HG03571 (cell line): ENCODE results near the gene XKR7.
"Not testable (repeated sequence)": the region's sequence is repeated elsewhere in the genome, so short reads cannot be mapped to it uniquely, and the experiment has no call there.

Source experiments
- ATAC-seq: cut with Tn5 transposase; IDR thresholded peaks from one replicate; pipeline ENCODE4 v1.9.1; 2021; ENCODE audit not compliant: unreplicated experiment

The XKR7 gene

GRCh38 chr20:32010666-32011065, 42.7 kb downstream of the XKR7 start:
- no peak for ATAC-seq

DNA sequence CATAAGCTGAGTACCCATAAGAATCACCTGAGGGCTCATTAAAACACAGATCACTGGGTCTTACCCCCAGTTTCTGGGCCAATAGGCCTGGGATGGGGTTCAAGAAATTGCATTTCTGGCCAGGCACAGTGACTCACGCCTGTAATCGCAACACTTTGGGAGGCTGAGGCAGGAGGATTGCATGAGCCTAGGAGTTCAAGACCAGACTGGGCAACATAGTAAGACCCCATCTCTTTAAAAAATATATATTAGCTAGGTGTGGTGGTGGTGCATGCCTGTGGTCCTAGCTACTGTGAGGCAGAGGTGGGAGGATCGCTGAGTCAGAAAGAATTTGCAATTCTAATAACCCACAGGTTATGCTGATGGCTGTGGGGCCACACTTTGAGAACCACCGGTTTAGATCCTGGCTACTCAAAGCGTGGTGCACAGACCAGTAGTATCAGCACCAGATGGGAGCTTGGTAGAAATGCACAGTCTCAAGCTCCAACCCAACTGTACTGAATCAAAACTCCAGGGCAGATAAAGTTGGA, 44.3 kb downstream of the XKR7 start:
- no peak for ATAC-seq

- ATAC-seq = no peak
Measured at GRCh38 chr20:32013326-32013725, 45.4 kb downstream of the XKR7 start.

DNA sequence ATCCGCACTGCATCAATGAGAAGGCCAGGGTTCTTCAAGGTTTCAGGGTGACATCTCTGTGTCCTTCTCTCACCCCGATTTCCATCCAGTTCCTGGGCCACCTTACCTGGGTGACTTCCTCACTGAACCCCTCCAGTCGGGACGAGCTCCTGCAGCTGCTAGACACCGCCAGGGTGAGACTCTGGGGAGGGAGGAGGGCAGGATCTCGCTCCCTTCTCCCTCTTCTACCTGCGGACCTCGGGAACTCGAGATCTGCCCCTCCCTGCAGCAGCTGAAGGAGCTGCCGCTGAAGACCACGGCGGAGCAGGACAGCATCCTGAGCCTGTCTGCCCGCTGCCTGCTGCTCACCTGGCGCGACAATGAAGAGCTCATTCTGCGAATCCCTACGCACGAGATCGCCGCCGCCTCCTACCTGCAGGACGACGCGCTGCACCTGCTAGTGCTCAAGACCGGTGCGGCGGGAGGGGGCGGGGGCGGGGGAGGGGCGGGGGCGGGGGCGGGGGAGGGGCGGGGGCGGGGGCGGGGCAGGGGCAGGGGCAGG, 49.8 kb downstream of the XKR7 start:
- no peak for ATAC-seq

- ATAC-seq = no peak
Measured at GRCh38 chr20:32018269-32019155, 50.6 kb downstream of the XKR7 start.

DNA sequence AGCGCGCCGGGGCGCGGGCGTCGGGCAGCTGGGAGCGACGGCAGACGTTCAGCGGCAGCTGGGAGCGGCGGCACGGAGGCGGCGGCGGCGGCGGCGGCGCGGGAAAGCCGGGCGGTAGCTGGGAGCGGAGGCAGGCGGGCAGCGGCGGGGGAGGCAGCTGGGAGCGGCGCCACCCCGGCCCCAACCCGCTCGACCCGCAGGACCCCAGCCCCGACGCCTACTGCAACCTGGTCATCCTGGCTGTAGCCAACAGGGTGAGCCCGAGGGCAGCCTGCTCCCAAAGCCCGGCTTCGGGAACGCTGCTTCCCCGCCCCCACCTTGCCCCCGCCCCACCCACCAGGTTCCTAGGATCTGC, 51.2 kb downstream of the XKR7 start:
- ATAC-seq = no peak

GRCh38 chr20:32019563-32020463, 51.9 kb downstream of the XKR7 start:
- no peak for ATAC-seq

GRCh38 chr20:32021091-32021490, 53.1 kb downstream of the XKR7 start:
- ATAC-seq = no peak

DNA sequence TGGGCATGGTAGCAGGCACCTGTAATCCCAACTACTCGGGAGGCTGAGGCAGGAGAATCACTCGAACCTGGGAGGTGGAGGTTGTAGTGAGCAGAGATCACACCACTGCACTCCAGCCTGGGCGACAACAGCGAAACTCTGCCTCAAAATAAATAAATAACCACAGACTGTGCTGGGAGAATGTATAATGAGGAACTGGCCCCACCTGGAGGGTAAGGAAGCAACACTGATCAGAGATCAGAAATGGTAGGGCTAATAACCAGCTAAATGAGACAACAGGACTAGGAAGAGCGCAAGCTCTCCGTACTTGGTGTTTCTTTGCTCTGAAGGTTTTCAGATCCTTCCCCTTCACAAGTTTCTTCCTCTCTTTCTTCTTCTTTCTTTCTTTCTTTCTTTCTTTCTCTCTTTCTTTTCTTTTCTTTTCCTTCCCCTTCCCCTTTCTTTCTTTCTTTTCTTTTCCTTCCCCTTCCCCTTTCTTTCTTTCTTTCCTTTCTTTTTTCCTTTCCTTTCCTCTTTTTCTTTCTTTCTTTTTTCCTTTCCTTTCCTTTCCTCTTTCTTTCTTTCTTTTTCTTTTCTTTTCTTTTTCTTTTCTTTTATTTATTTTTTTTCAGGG, 56.8 kb downstream of the XKR7 start:
- no peak for ATAC-seq

GRCh38 chr20:32027643-32028042, 59.7 kb downstream of the XKR7 start:
- no peak for ATAC-seq

GRCh38 chr20:32028647-32029372, 60.9 kb downstream of the XKR7 start:
- ATAC-seq = no peak

GRCh38 chr20:32029561-32029960, 61.6 kb downstream of the XKR7 start:
- no peak for ATAC-seq

GRCh38 chr20:32031007-32031958, 63.3 kb downstream of the XKR7 start:
- ATAC-seq = no peak

GRCh38 chr20:32033316-32033715, 65.4 kb downstream of the XKR7 start:
- no peak for ATAC-seq

DNA sequence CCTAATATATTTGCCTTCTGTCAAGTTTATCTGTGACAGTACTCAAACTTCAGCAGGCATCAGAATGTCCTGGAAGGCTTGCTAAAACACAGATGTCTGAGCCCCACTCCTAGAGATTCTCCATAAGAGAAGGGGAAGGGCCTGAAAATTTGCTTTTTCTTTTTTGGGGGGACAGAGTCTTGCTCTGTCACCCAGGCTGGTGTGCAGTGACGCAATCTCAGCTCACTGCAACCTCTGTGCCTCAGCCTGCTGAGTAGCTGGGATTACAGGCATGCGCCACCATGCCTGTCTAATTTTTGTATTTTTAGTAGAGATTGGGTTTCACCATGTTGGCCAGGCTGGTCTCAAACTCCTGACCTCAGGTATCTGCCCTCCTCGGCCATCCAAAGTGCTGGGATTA, 65.8 kb downstream of the XKR7 start:
- ATAC-seq = not testable (repeated sequence)

DNA sequence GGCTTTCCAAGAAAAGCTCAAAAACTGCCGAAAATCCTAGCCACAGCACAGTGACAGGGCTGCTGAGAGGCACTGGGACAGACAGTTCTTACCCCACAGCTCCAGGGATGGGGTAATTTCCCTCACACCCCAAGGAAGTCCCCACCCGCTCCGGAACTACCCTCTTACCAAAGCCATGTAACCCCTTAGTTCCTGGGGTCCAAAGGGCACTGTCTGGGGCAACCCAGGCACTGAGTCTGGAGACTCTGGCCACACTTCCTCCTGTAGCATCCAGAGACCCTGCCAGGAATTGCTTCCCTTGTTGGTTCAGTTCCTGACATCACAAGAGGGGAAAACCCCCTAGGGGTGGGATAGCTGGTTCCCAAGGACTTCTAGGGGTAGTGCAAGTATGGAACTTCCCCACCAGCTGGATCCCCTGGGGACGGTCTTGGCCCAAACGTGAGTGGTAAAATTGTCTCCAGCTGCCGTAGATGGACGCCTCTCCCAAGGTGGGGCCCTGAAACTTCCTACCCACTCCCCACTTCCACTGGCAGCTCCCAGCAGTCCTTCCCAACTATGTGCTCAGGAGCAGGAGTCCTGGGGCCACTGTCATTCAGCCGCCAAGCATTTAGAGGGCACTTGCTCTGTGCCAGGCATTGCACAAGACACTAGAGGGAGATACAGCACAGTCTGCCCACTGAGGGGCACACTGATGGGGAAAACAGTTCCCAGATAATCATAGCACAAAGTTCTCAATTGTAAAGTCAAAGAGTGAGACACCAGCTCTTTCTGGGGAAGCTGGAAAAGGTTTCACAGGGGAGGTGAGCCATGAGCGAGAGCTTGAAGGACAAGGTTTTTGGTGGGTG, 66.9 kb downstream of the XKR7 start:
- no peak for ATAC-seq

DNA sequence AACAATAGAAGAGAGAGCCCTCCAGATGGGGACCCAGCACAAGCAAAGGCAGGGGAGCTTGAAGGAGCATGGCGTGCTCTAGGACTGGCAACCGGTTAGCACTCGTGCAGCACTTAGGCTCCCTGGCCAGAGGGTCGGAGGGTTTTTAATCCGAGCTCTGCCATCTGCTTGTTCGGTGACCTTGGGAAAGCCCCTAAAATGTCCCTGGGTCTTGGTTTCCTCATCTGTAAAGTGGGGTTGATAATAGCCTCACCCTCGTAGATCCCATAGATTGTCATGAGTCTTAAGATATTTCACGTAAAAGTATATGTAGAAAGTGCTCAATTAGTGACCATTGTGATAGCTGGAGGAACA, 67.5 kb downstream of the XKR7 start:
- no peak for ATAC-seq

- ATAC-seq = no peak
Measured at GRCh38 chr20:32036252-32036651, 68.3 kb downstream of the XKR7 start.
